Heart left ventricle (tissue), 13 donors: ENCODE measurements around the gene ANK3.

ENCODE experiments used
- CTCF ChIP-seq, 12 donors: fragments of 200-600 bp; sonication (generic) in 4 of 12; IDR thresholded peaks; one replicate each; pipeline versions ENCODE4 v1.5.0 to v1.8.0; 2018 to 2022; ENCODE audit warnings: antibody characterized with exemption in 12 of 12, mild to moderate bottlenecking in 5 of 12
- POLR2A ChIP-seq, 2 donors: fragments of 450-650 bp; IDR thresholded peaks; one replicate each; pipeline ENCODE4 v1.6.1; 2017; ENCODE audit warnings: antibody characterized with exemption in 2 of 2, mild to moderate bottlenecking in 2 of 2, moderate library complexity in 2 of 2
- donor health status: ischemic (EF 13 %, LVEDD 7.1; RV severe dilation, severe dysfunction).
- donor health status: DM: no; HTN: yes; CAD: no.
- donor health status: DM: no; HTN: no; CAD: no.
- donor health status: ischemic (EF 25% LVEDD 6.9; RV normal size, moderate dysfunction).
- donor health status: ischemic (EF 25% LVEDD 5.7; RV mildly dilated, moderate dysfunction).
- donor health status: ischemic (EF 35%, LVEDD 5.7; RV mildly dilated, moderate dysfunction).
- donor health status: nonischemic (EF 11% LVEDD 7.7; RV severe dilation, severe dysfunction).
- donor health status: DM: yes; HTN: yes; CAD: no.
- donor health status: PGD.
- donor health status: ischemic (EF 29% LVEDD 5.4; RV normal size, mild dysfunction).
- donor health status: nonischemic (EF 23%, LVEDD 6.1; RV moderate dilation, normal function).

- TF ChIP-seq CTCF (IDR thresholded peaks at IDR 0.05) (no peak), POLR2A (IDR thresholded peaks at IDR 0.05) (no peak)
Measured at GRCh38 chr10:60417901-60418300, 28.2 kb upstream of the ANK3 start.
